Tibial nerve (tissue), 4 donors: ENCODE results near the gene PSMC5.

Experiments
- CTCF ChIP-seq, 5 experiments: fragments of 200-600 bp in 3 of 5; fragments of 450-650 bp in 2 of 5; sonication (generic) in 3 of 5; IDR thresholded peaks; one replicate each; pipeline ENCODE4 v1.5.1; 2016 to 2019; ENCODE audit warnings: antibody characterized with exemption in 5 of 5, mild to moderate bottlenecking in 3 of 5, moderate library complexity in 2 of 5
- EP300 ChIP-seq, 2 donors: sonication (generic); formaldehyde crosslinking; IDR thresholded peaks; one replicate each; pipeline ENCODE4 v1.6.1; 2017; ENCODE audit warnings: antibody characterized with exemption in 2 of 2, mild to moderate bottlenecking in 1 of 2
- POLR2A ChIP-seq, 2 donors: fragments of 450-650 bp; IDR thresholded peaks; one replicate each; pipeline ENCODE4 v1.6.1; 2017; ENCODE audit warnings: antibody characterized with exemption in 2 of 2, mild to moderate bottlenecking in 2 of 2, moderate library complexity in 2 of 2

- no peak for TF ChIP-seq CTCF (IDR thresholded peaks at IDR 0.05)
- no peak for TF ChIP-seq EP300 (IDR thresholded peaks at IDR 0.05)
- TF ChIP-seq POLR2A (IDR thresholded peaks at IDR 0.05) = no peak
These were observed 35.0 kb upstream of the PSMC5 start for GRCh38 chr17:63792055-63792729.
